Stimulated activated effector memory CD8-positive, alpha-beta T cell treated with anti-CD3 and anti-CD28 coated beads, Interleukin-12 subunit alpha, Interleukin-12 subunit beta, amount 100 ng/mL, for 72 hours (primary cell): ENCODE results near the gene KCNA3.
"Not testable (repeated sequence)": the region's sequence is repeated elsewhere in the genome, so short reads cannot be mapped to it uniquely, and the experiment has no call there.

Experiments used
- ATAC-seq: fragments of 150-1000 bp; cut with Tn5 transposase; 2 replicates; pipeline ENCODE4 v1.10.0; 2021
- DNase-seq, 2 donors: peaks; one replicate each; pipeline ENCODE4 v3.0.0; 2021 to 2022; ENCODE audit warnings: low spot score in 2 of 2
- H3K27ac Mint-ChIP-seq: one replicate; pipeline ENCODE4 v1.8.0; 2022; ENCODE audit warnings: mild to moderate bottlenecking, mixed read lengths
- H3K36me3 Mint-ChIP-seq: one replicate; pipeline ENCODE4 v1.8.0; 2022; ENCODE audit warnings: mild to moderate bottlenecking, mixed read lengths
- H3K4me1 Mint-ChIP-seq: one replicate; pipeline ENCODE4 v1.8.0; 2022; ENCODE audit warnings: mixed read lengths
- H3K4me3 Mint-ChIP-seq: one replicate; pipeline ENCODE4 v1.8.0; 2022; ENCODE audit warnings: mild to moderate bottlenecking, mixed read lengths
- H3K9me3 Mint-ChIP-seq: one replicate; pipeline ENCODE4 v1.8.0; 2022; ENCODE audit warnings: mixed read lengths

The KCNA3 gene

GRCh38 chr1:110668549-110668948, 6.2 kb downstream of the KCNA3 start:
- H3K4me3 Mint-ChIP-seq, result no peak overlapping the region
- ATAC-seq (peak; percentile 6), DNase-seq (no peak)
- H3K36me3 Mint-ChIP-seq, result peaks cover 45% of the 10 kb centered on the region
- peak overlapping the region; percentile 94 for H3K27ac Mint-ChIP-seq
- no peaks in the 10 kb centered on the region for H3K9me3 Mint-ChIP-seq
- H3K4me1 Mint-ChIP-seq, result peaks cover 13% of the 10 kb centered on the region

- ATAC-seq, result no peak
- H3K27ac Mint-ChIP-seq, result peak overlapping the region; percentile 94
- DNase-seq, result no peak
- H3K36me3 Mint-ChIP-seq, result peaks cover 37% of the 10 kb centered on the region
- H3K4me1 Mint-ChIP-seq, result peaks cover 10% of the 10 kb centered on the region
- no peaks in the 10 kb centered on the region for H3K9me3 Mint-ChIP-seq
- H3K4me3 Mint-ChIP-seq, result no peak overlapping the region
Observed at GRCh38 chr1:110667776-110668175, 7.0 kb downstream of the KCNA3 start.

DNA sequence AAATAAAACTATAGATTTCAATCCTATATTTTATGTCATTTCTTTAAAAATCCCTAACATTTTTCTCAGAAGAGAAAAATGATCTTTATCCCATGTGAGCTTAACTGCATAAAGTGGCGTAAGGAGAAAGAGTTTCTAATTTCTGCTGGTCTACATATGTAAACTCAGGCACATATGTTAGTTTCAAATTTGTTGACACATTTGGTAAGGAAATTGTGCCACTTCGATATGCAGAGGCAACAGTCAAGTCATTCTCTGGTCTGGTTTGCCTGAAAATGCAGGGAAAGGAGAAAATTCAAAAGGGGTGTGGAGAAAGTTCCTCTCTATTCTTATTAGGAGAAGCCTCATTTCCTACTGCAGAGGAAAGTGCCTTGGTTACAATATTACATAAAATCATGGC, 11.5 kb downstream of the KCNA3 start:
- ATAC-seq (no peak), DNase-seq (no peak)
- no peak overlapping the region for H3K4me3 Mint-ChIP-seq
- no peak overlapping the region for H3K27ac Mint-ChIP-seq
- peaks cover 4% of the 10 kb centered on the region for H3K4me1 Mint-ChIP-seq
- H3K36me3 Mint-ChIP-seq, result no peaks in the 10 kb centered on the region
- no peaks in the 10 kb centered on the region for H3K9me3 Mint-ChIP-seq

GRCh38 chr1:110659559-110659958, 15.2 kb downstream of the KCNA3 start:
- H3K27ac Mint-ChIP-seq, DNase-seq, H3K4me3 Mint-ChIP-seq, H3K9me3 Mint-ChIP-seq, ATAC-seq, H3K36me3 Mint-ChIP-seq: not testable (repeated sequence)
- H3K4me1 Mint-ChIP-seq, result peaks cover 19% of the 10 kb centered on the region

GRCh38 chr1:110657351-110657750, 17.4 kb downstream of the KCNA3 start:
- Mint-ChIP-seq H3K27ac (peak overlapping the region; percentile 68), H3K36me3 (peaks cover 14% of the 10 kb centered on the region), H3K4me3 (no peak overlapping the region), H3K4me1 (peaks cover 31% of the 10 kb centered on the region), H3K9me3 (no peaks in the 10 kb centered on the region)
- ATAC-seq (peak; percentile 70), DNase-seq (no peak)

DNA sequence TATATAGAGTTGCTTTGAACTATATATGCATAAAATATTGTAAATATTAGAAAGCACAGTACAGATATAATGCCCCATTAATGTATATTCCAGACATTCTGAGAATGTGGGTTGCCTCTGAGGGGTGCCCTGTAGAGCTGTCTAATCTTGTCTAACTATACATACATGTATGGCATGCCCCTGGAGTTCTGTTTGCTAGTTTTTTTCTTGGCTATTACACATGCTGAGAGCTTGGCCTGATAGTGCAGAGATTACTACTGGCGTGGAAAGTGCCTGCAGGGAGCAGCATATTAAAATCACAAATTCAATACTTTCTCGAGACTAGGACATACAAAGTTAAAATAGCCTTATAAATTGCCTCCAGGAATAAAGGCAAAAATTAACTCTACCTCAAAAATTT, 24.1 kb downstream of the KCNA3 start:
- DNase-seq (no peak), ATAC-seq (no peak)
- no peak overlapping the region for H3K4me3 Mint-ChIP-seq
- H3K4me1 Mint-ChIP-seq, result peaks cover 25% of the 10 kb centered on the region
- no peak overlapping the region for H3K27ac Mint-ChIP-seq
- H3K9me3 Mint-ChIP-seq, result no peaks in the 10 kb centered on the region
- peaks cover 14% of the 10 kb centered on the region for H3K36me3 Mint-ChIP-seq

DNA sequence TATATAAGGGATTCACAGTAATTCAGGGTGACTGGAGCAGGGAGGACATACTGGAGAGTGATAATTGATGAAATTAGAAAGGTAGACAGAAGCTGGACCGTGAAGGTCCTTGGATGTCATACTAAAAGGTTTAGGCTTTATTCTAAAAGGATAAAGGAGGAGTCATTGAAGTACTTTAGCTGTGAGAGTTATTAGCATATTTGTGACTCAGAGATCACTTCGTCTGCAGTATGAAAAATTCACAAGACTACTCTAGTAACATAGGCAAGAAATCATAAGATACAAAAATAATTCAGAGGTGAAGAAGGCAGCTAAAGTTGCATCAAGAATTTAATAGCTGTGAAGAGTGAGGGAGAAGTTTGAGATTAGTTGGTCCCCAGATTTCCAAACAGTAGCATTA, 26.3 kb downstream of the KCNA3 start:
- Mint-ChIP-seq H3K9me3 (no peaks in the 10 kb centered on the region), H3K36me3 (peaks cover 5% of the 10 kb centered on the region), H3K4me3 (no peak overlapping the region), H3K4me1 (peaks cover 31% of the 10 kb centered on the region), H3K27ac (no peak overlapping the region)
- peak; percentile 66 for ATAC-seq
- DNase-seq, result no peak

DNA sequence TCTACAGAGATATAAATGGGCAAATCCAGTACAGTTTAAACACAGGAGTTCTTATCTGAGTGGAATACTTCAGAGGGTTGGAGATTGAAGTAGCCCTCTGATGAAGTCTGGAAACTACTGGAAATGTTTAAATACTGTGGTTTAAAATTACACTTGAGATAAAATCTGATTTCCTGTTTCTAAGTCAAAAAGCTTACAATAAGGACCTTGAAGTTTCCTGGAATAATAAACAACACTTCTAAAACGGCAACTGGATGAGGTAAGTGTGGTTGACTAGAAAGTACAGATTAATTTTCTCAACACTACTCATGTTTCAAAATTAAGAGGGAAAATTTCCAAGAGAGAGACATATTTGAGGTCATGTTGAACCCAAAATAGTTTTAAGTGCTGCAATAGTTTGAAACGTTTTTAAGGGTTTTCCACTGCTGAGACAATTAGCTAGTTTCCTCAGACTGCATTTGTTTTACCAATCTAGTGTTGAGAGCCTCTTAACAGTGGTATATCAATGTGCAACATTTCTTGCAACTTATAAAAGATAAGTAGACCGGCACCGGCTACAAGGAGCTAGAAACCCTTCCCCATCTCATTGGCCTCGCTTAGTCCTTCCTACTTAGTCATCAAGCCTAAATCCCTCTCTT, 27.4 kb downstream of the KCNA3 start:
- H3K27ac Mint-ChIP-seq, result no peak overlapping the region
- ATAC-seq, result peak; percentile 73
- H3K9me3 Mint-ChIP-seq, result no peaks in the 10 kb centered on the region
- DNase-seq, result no peak
- no peaks in the 10 kb centered on the region for H3K36me3 Mint-ChIP-seq
- H3K4me3 Mint-ChIP-seq, result no peak overlapping the region
- peaks cover 35% of the 10 kb centered on the region for H3K4me1 Mint-ChIP-seq

DNA sequence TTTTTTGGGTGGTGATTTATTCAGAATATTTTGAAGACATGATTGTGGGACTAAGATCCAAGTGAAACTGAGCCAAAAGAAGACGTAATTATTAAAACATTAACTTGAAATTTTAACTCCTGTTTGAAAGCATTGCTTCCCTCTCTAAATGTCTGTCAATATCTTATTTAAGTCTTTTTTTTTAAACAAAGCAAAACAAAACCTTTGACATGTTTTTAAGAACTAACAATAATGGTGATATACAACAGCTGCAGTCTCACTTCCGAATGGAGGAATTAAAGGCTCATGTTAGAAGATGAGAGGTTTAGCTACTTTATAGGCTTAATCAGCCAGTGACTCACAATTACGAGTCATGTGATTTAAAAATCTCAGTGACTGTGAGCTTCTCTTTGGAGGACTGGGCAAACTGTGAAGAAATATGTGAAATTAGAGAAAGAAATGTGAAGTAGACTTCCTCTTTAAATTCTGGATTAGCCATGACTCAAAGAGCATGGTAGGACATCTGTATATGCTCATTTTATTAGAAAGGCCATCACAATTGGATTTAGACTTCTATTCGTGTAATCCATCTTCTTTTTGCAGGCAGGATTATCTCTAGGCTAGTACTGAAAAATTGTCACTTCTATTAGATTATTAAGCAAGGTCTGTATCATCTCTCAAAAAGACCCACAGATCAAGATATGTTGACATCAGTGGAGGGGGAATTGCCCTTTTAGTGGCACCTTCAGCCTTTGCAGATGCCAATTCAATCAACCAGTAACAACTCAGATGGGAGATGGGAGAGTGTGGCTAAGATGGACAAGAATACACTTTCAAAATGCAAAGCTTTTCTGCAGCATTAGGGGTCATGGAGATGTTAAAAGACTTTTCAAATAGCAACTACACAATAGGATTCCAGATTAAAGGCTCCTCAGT, 28.7 kb downstream of the KCNA3 start:
- Mint-ChIP-seq H3K9me3 (no peaks in the 10 kb centered on the region), H3K4me1 (peaks cover 40% of the 10 kb centered on the region), H3K27ac (no peak overlapping the region), H3K4me3 (no peak overlapping the region), H3K36me3 (no peaks in the 10 kb centered on the region)
- no peak for DNase-seq
- ATAC-seq, result peak; percentile 72

DNA sequence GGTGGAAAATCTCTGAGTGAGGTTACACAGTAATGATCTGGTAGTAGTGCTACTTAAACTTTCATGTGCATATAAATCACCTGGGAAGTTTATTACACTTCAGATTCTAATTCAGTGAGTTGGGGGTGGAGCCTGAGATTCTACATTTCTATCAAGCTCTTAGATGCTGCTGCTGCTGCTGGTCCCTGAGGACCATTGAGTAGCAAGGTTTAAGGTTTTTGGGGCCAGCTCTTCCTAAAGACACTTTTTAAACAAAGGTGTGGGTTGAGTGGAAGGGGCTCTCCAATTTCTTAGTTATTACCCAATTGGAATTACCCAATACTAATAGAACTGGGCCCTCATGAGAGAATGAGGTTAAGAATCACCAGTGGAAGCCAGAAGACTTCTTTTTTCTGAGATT, 29.5 kb downstream of the KCNA3 start:
- H3K36me3 Mint-ChIP-seq, result no peaks in the 10 kb centered on the region
- no peak for ATAC-seq
- peak overlapping the region; percentile 74 for H3K27ac Mint-ChIP-seq
- peaks cover 41% of the 10 kb centered on the region for H3K4me1 Mint-ChIP-seq
- peaks cover 3% of the 10 kb centered on the region for H3K9me3 Mint-ChIP-seq
- no peak overlapping the region for H3K4me3 Mint-ChIP-seq
- DNase-seq, result no peak

- H3K9me3 Mint-ChIP-seq, result peaks cover 6% of the 10 kb centered on the region
- no peak for ATAC-seq
- DNase-seq, result no peak
- H3K36me3 Mint-ChIP-seq, result no peaks in the 10 kb centered on the region
- peak overlapping the region; percentile 74 for H3K27ac Mint-ChIP-seq
- no peak overlapping the region for H3K4me3 Mint-ChIP-seq
- peaks cover 53% of the 10 kb centered on the region for H3K4me1 Mint-ChIP-seq
Observed at GRCh38 chr1:110643879-110644472, 30.8 kb downstream of the KCNA3 start.

DNA sequence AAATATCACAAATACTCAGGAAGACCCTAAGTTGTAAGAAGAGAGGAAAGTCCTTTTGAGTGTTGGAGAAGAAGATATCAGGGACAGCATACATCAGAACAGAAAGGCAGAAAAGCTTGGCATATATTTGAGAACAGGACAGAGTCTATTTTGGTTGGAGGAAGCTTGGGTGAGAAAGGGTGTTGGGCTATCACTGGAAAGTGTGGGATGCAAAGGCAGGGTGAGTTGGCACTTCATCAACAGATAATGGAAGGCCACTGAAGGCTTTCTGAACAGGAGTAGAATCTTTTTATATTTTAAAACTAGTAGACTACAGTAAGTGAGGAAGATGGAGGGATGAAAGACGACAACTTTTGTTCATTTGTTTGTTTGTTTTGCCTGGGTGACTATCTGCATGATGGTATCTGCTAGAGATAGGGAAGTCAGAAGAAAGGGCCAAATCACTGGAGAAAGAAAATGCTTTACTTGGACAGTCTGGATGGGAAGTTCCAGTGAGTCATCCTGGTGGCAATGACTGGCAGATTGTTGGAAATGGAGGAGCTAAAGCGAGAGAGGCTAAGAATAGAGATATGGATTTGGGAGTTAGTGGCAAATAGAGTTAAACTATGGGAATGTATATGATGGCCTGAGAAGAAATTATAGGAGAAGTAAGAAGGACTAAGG, 34.9 kb downstream of the KCNA3 start:
- Mint-ChIP-seq H3K36me3 (no peaks in the 10 kb centered on the region), H3K9me3 (peaks cover 6% of the 10 kb centered on the region), H3K4me3 (no peak overlapping the region), H3K4me1 (peaks cover 69% of the 10 kb centered on the region), H3K27ac (peak overlapping the region; percentile 73)
- DNase-seq (no peak), ATAC-seq (no peak)

GRCh38 chr1:110638556-110638955, 36.2 kb downstream of the KCNA3 start:
- peaks cover 58% of the 10 kb centered on the region for H3K4me1 Mint-ChIP-seq
- no peak overlapping the region for H3K27ac Mint-ChIP-seq
- no peaks in the 10 kb centered on the region for H3K36me3 Mint-ChIP-seq
- H3K9me3 Mint-ChIP-seq, result peaks cover 6% of the 10 kb centered on the region
- ATAC-seq (no peak), DNase-seq (no peak)
- no peak overlapping the region for H3K4me3 Mint-ChIP-seq

GRCh38 chr1:110638058-110638457, 36.7 kb downstream of the KCNA3 start:
- H3K4me3 Mint-ChIP-seq, result no peak overlapping the region
- H3K4me1 Mint-ChIP-seq, result peaks cover 55% of the 10 kb centered on the region
- no peak for ATAC-seq
- H3K36me3 Mint-ChIP-seq, result no peaks in the 10 kb centered on the region
- peak in 1 of 2 donors; percentile 49 for DNase-seq
- H3K9me3 Mint-ChIP-seq, result peaks cover 6% of the 10 kb centered on the region
- no peak overlapping the region for H3K27ac Mint-ChIP-seq

GRCh38 chr1:110637475-110637874, 37.3 kb downstream of the KCNA3 start:
- Mint-ChIP-seq H3K27ac (no peak overlapping the region), H3K4me3 (no peak overlapping the region), H3K36me3 (no peaks in the 10 kb centered on the region), H3K9me3 (peaks cover 6% of the 10 kb centered on the region), H3K4me1 (peaks cover 49% of the 10 kb centered on the region)
- DNase-seq, result peak in 1 of 2 donors; percentile 56
- no peak for ATAC-seq
